B cell (primary cell): ENCODE results near the gene CASP12. TPM values are rescaled to one million over a fixed set of nuclear protein-coding genes. Genes with fewer than 3 reads are reported as not detected.
"Not testable (repeated sequence)": the region's sequence is repeated elsewhere in the genome, so short reads cannot be mapped to it uniquely, and the experiment has no call there.

Experiments used
- ATAC-seq: fragments of 200-7000 bp; cut with Tn5 transposase; one replicate; pipeline ENCODE4 v1.10.0; 2021; ENCODE audit warnings: low read depth, mild to moderate bottlenecking, moderate number of reproducible peaks, moderate library complexity
- CTCF ChIA-PET: fragments of 350-600 bp; sonication (Branson Sonifier 250); formaldehyde crosslinking; loops from one replicate; lab custom pipeline; 2021; ENCODE audit warnings: antibody characterized with exemption, inconsistent platforms; lab: Charles Lee
- POLR2A ChIA-PET: fragments of 350-600 bp; sonication (Branson Sonifier 250); formaldehyde crosslinking; loops from one replicate; lab custom pipeline; 2021; ENCODE audit warnings: antibody characterized with exemption; lab: Charles Lee
- DNase-seq: peaks from one replicate; pipeline ENCODE4 v3.0.0; 2013
- H2AFZ ChIP-seq: 2 replicates; pipeline ENCODE4 v1.6.1; 2012; ENCODE audit warnings: mild to moderate bottlenecking, low read depth, low read length; ENCODE audit not compliant: insufficient read depth, poor library complexity, severe bottlenecking
- H3K27ac ChIP-seq, 2 donors: 1 replicate in 1 of 2; 2 replicates in 1 of 2; pipeline ENCODE4 v1.5.1; 2012 to 2013; ENCODE audit warnings: low read length in 2 of 2, mild to moderate bottlenecking in 2 of 2, moderate library complexity in 1 of 2
- H3K27me3 ChIP-seq, 4 experiments: fragments of 200-600 bp in 1 of 4; sonication (generic) in 1 of 4; replicated peaks in 1 of 4; 1 replicate in 2 of 4; 2 replicates in 2 of 4; pipeline versions ENCODE4 v1.6.1 to v1.7.0; 2013 to 2016; ENCODE audit warnings: low read length in 3 of 4, mild to moderate bottlenecking in 2 of 4, mixed read lengths in 1 of 4, moderate library complexity in 1 of 4; ENCODE audit not compliant: insufficient read depth in 4 of 4, control insufficient read depth in 3 of 4; ENCODE audit errors: control extremely low read depth in 1 of 4
- H3K36me3 ChIP-seq, 2 experiments: replicated peaks in 1 of 2; 1 replicate in 1 of 2; 2 replicates in 1 of 2; pipeline versions ENCODE4 v1.6.1 to v1.7.1; 2013; ENCODE audit warnings: low read length in 1 of 2; ENCODE audit not compliant: insufficient read depth in 2 of 2, control insufficient read depth in 1 of 2; ENCODE audit errors: control extremely low read depth in 1 of 2, extremely low read depth in 1 of 2
- H3K4me1 ChIP-seq, 2 donors: fragments of 200-600 bp in 1 of 2; sonication (generic) in 1 of 2; 1 replicate in 1 of 2; 2 replicates in 1 of 2; pipeline versions ENCODE4 v1.5.1 to v1.6.1; 2013 to 2017; ENCODE audit warnings: low read length in 2 of 2; ENCODE audit not compliant: control insufficient read depth in 2 of 2, insufficient read depth in 2 of 2
- H3K4me2 ChIP-seq: replicated peaks from 2 replicates; pipeline ENCODE3; 2012; ENCODE audit warnings: mild to moderate bottlenecking, low read depth, low read length; ENCODE audit not compliant: poor library complexity, severe bottlenecking
- H3K4me3 ChIP-seq, 5 experiments: fragments of 200-600 bp in 1 of 5; sonication (generic) in 1 of 5; 1 replicate in 3 of 5; 2 replicates in 2 of 5; pipeline versions ENCODE4 v1.5.1 to v1.7.0; 2011 to 2016; ENCODE audit warnings: low read length in 4 of 5, mild to moderate bottlenecking in 4 of 5, low read depth in 2 of 5, control low read depth in 1 of 5, moderate library complexity in 1 of 5; ENCODE audit not compliant: insufficient read depth in 1 of 5; ENCODE audit errors: control extremely low read depth in 1 of 5, extremely low read depth in 1 of 5
- H3K79me2 ChIP-seq: fragments of 200-600 bp; sonication (generic); one replicate; pipeline ENCODE4 v1.6.0; 2016; ENCODE audit warnings: low read length; ENCODE audit not compliant: control insufficient read depth, insufficient read depth
- H3K9ac ChIP-seq: fragments of 200-600 bp; sonication (generic); 2 replicates; pipeline ENCODE4 v1.6.1; 2017; ENCODE audit warnings: mild to moderate bottlenecking, low read length, moderate library complexity
- H3K9me3 ChIP-seq, 3 donors: one replicate each; pipeline versions ENCODE4 v1.6.1 to v1.7.1; 2013; ENCODE audit warnings: low read length in 2 of 3; ENCODE audit not compliant: control insufficient read depth in 2 of 3, insufficient read depth in 1 of 3; ENCODE audit errors: control extremely low read depth in 1 of 3
- H4K20me1 ChIP-seq: 2 replicates; pipeline ENCODE4 v1.6.0; 2012; ENCODE audit warnings: mild to moderate bottlenecking, low read length; ENCODE audit not compliant: insufficient read depth, control insufficient read depth, poor library complexity, severe bottlenecking
- H3K27ac Mint-ChIP-seq: one replicate; pipeline ENCODE4 v1.8.0; 2021; ENCODE audit warnings: mixed read lengths
- H3K27me3 Mint-ChIP-seq: one replicate; pipeline ENCODE4 v1.8.0; 2021; ENCODE audit warnings: mixed read lengths
- H3K4me1 Mint-ChIP-seq: one replicate; pipeline ENCODE4 v1.8.0; 2021; ENCODE audit warnings: mixed read lengths
- H3K4me3 Mint-ChIP-seq: one replicate; pipeline ENCODE4 v1.8.0; 2021; ENCODE audit warnings: mixed read lengths
- H3K9me3 Mint-ChIP-seq: one replicate; pipeline ENCODE4 v1.8.0; 2022; ENCODE audit warnings: mixed read lengths; ENCODE audit not compliant: insufficient read depth
- EZH2 ChIP-seq: IDR thresholded peaks from 2 replicates; pipeline ENCODE4 v1.6.1; 2012; ENCODE audit warnings: borderline replicate concordance, low read depth, mild to moderate bottlenecking, moderate library complexity, low read length; ENCODE audit not compliant: insufficient read depth, poor library complexity, severe bottlenecking
- WGBS: methylation state at CpG from one replicate; pipeline ENCODE4 v1.1.5; 2013; ENCODE audit warnings: missing lambda C conversion rate; ENCODE audit not compliant: insufficient coverage; 5-methylcytosine and 5-hydroxymethylcytosine counted together
- intact Hi-C: fragments of 100-400 bp; cut with micrococcal nuclease; formaldehyde crosslinking; loops from one replicate; pipeline ENCODE4 v1.10.0; 2022
- polyA plus RNA-seq: library from polyadenylated mRNA; depleted of rRNA; stranded (reverse); fragments of >200 nt; gene quantifications from 2 replicates; pipeline ENCODE4 v1.2.3, GENCODE V29; 2012
- total RNA-seq, 2 donors: library from RNA; stranded (reverse); fragments of 120-200 nt in 1 of 2; gene quantifications; 1 replicate in 1 of 2; 2 replicates in 1 of 2; pipeline versions ENCODE4 v1.2.3 to v1.2.4, GENCODE V29; 2013 to 2022
- TF ChIP-seq, protein P1 (sequence below): fragments of 200-600 bp; IDR thresholded peaks from one replicate; pipeline ENCODE4 v1.8.0; 2022; ENCODE audit warnings: antibody characterized with exemption, mild to moderate bottlenecking

Gene CASP12
- total and polyA plus RNA-seq, 2 donors (not counting 1 experiment from before 2014, with no cell fraction given): 0.09 TPM; not detected in 1

DNA sequence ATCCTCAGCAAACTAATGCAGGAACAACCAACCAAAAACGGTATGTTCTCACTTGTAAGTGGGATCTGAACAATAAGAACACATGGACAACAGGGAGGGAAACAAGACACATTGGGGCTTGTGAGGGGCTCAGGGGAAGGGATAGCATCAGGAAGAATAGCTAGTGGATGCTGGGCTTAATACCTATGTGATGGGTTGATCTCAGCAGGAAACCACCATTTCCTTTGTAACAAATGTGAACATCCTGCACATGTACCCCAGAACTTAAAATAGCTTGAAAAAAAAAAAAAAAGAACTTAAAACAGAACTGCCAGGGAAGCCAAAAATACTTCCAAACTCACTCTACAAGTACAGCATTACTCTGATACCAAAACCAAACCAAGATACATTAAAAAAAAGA lies 36.3 kb upstream of the CASP12 start:
- Mint-ChIP-seq H3K4me1 (peaks cover 71% of the 10 kb centered on the region), H3K4me3 (peak overlapping the region; percentile 78), H3K9me3 (peaks cover 26% of the 10 kb centered on the region), H3K27me3 (no peaks in the 10 kb centered on the region), H3K27ac (peak overlapping the region; percentile 62)
- no peaks in the 10 kb centered on the region for H3K36me3 ChIP-seq
- ATAC-seq (no peak), DNase-seq (peak; percentile 48)
- peak overlapping the region; percentile 44 for H2AFZ ChIP-seq
- H3K4me3 ChIP-seq: peak overlapping the region in 3 of 5 experiments; percentile 13 to 55 (median 32)
- H3K9ac ChIP-seq: peak overlapping the region; percentile 36
- intact Hi-C loops: no loop called here
- H3K9me3 ChIP-seq: peaks cover 4 to 6% (median 6%) of the 10 kb centered on the region in 3 donors
- POLR2A ChIA-PET: no interaction called here
- CTCF ChIA-PET: interaction anchor here (1.1 to 2.2 kb wide), 2 partner anchors 9 to 12 kb away, joined by 3 to 9 read pairs; no protein-coding TSS in a partner anchor
- WGBS: no CpG with 5 or more reads among the region's 1 CpG
- peaks cover 22 to 40% of the 10 kb centered on the region in 2 donors for H3K4me1 ChIP-seq
- no peaks in the 10 kb centered on the region for H4K20me1 ChIP-seq
- H3K27ac ChIP-seq: peak overlapping the region; percentile 21 to 48
- H3K4me2 ChIP-seq: peak overlapping the region; percentile 66
- TF ChIP-seq EZH2: no peak
- TF ChIP-seq, protein P1, sequence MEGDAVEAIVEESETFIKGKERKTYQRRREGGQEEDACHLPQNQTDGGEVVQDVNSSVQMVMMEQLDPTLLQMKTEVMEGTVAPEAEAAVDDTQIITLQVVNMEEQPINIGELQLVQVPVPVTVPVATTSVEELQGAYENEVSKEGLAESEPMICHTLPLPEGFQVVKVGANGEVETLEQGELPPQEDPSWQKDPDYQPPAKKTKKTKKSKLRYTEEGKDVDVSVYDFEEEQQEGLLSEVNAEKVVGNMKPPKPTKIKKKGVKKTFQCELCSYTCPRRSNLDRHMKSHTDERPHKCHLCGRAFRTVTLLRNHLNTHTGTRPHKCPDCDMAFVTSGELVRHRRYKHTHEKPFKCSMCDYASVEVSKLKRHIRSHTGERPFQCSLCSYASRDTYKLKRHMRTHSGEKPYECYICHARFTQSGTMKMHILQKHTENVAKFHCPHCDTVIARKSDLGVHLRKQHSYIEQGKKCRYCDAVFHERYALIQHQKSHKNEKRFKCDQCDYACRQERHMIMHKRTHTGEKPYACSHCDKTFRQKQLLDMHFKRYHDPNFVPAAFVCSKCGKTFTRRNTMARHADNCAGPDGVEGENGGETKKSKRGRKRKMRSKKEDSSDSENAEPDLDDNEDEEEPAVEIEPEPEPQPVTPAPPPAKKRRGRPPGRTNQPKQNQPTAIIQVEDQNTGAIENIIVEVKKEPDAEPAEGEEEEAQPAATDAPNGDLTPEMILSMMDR: no peak
- no peaks in the 10 kb centered on the region for H3K27me3 ChIP-seq
- no peaks in the 10 kb centered on the region for H3K79me2 ChIP-seq

DNA sequence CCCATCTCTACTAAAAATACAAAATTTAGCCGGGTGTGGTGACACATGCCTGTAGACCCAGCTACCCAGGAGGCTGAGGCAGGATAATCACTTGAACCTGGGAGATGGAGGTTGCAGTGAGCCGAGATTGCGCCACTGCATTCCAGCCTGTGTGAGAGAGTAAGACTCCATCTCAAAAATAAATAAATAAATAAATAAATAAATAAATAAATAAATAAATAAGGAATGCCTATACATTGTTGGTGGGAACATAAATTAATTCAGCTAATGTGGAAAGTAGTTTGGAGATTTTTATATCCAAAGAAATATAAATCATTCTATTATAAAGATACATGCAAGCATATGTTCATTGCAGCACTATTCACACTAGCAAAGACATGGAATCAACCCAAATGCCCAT lies 35.8 kb upstream of the CASP12 start:
- H2AFZ ChIP-seq, intact Hi-C loops, DNase-seq, H3K27me3 ChIP-seq, H4K20me1 ChIP-seq, POLR2A ChIA-PET, H3K9me3 ChIP-seq, ATAC-seq, H3K36me3 ChIP-seq, H3K9ac ChIP-seq, H3K79me2 ChIP-seq, H3K27me3 Mint-ChIP-seq: not testable (repeated sequence)
- CTCF ChIA-PET: interaction anchor here (1.1 to 2.2 kb wide), 2 partner anchors 10 to 13 kb away, joined by 3 to 9 read pairs; no protein-coding TSS in a partner anchor
- H3K4me3 Mint-ChIP-seq: peak overlapping the region; percentile 78
- Histone ChIP-seq H3K27ac (peak overlapping the region; percentile 21 to 48), H3K4me2 (peak overlapping the region; percentile 66), H3K4me1 (peaks cover 22 to 40% of the 10 kb centered on the region in 2 donors), H3K4me3 (peak overlapping the region in 1 of 5 experiments; percentile 55)
- peak overlapping the region; percentile 62 for H3K27ac Mint-ChIP-seq
- no CpG with 5 or more reads among the region's 3 CpGs for WGBS
- H3K9me3 Mint-ChIP-seq: peaks cover 29% of the 10 kb centered on the region
- peaks cover 71% of the 10 kb centered on the region for H3K4me1 Mint-ChIP-seq
